ENCODE measurements around the gene PHF14. TPM values are rescaled to one million over a fixed set of nuclear protein-coding genes. Genes with fewer than 3 reads are reported as not detected.
A peak's percentile ranks its signal among the peaks of the same experiment; 100 is the strongest.

PHF14 gene
- polyA plus RNA-seq, 3 donors = 4.8 to 7.4 (median 5.4) TPM

DNA sequence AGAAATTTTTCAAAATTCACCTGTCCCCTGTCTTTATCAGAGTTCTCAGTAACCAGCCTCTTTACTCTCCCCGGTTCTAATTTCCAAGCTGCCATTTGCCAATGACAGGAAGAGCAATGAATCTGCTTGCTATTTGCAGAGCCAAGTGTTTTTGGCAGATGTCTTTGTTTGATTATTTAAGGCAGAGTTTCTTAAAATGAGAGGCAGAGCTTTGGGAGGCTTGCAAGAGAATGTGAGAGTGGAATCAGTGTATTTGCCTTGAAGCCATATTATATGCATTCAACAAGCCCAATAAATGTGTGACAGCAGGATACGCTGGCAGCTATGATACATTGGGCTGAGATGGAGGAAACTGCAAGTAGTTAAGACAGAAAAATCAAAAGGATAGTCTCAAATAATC, 196.5 kb downstream of the PHF14 start:
- H3K79me2 ChIP-seq (ENCODE audit: insufficient read depth, low read length) = no peaks in the 10 kb centered on the region
- H3K4me3 ChIP-seq (replicated peaks in 1 of 3; ENCODE audit: low read depth in 2 of 3, low read length in 3 of 3) = no peak overlapping the region
- H3K9me3 ChIP-seq (replicated peaks in 1 of 2; ENCODE audit: control insufficient read depth in 1 of 2, insufficient read depth in 1 of 2, low read length in 2 of 2) = no peaks in the 10 kb centered on the region
- WGBS (ENCODE audit: insufficient coverage) = no CpG with 5 or more reads among the region's 2 CpGs
- peaks cover 4 to 8% of the 10 kb centered on the region in 2 donors for H3K4me1 ChIP-seq (ENCODE audit: control insufficient read depth in 1 of 2, insufficient read depth in 2 of 2, low read length in 2 of 2)
- H3K36me3 Mint-ChIP-seq = no peaks in the 10 kb centered on the region
- no peaks in the 10 kb centered on the region for H4K20me1 ChIP-seq (ENCODE audit: insufficient read depth, low read length)
- TF ChIP-seq, protein P1, sequence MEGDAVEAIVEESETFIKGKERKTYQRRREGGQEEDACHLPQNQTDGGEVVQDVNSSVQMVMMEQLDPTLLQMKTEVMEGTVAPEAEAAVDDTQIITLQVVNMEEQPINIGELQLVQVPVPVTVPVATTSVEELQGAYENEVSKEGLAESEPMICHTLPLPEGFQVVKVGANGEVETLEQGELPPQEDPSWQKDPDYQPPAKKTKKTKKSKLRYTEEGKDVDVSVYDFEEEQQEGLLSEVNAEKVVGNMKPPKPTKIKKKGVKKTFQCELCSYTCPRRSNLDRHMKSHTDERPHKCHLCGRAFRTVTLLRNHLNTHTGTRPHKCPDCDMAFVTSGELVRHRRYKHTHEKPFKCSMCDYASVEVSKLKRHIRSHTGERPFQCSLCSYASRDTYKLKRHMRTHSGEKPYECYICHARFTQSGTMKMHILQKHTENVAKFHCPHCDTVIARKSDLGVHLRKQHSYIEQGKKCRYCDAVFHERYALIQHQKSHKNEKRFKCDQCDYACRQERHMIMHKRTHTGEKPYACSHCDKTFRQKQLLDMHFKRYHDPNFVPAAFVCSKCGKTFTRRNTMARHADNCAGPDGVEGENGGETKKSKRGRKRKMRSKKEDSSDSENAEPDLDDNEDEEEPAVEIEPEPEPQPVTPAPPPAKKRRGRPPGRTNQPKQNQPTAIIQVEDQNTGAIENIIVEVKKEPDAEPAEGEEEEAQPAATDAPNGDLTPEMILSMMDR (IDR thresholded peaks at IDR 0.05) = no peak
- peak overlapping the region in 2 of 7 donors; percentile 9 to 25 for H3K27ac Mint-ChIP-seq
- DNase-seq = no peak
- H3K27me3 Mint-ChIP-seq (ENCODE audit: low read depth in 3 of 3) = peaks cover 0 to 2% (median 0%) of the 10 kb centered on the region in 3 donors
- H3K9me3 Mint-ChIP-seq = peaks cover 0 to 1% (median 0%) of the 10 kb centered on the region in 7 donors
- intact Hi-C loops (cut with micrococcal nuclease) = no loop called here
- no peaks in the 10 kb centered on the region for H3K27me3 ChIP-seq (ENCODE audit: control insufficient read depth in 2 of 2, insufficient read depth in 2 of 2, low read length in 2 of 2)
- H3K4me3 Mint-ChIP-seq = no peak overlapping the region
- H3K27ac ChIP-seq (ENCODE audit: low read depth in 1 of 2, low read length in 2 of 2) = peak overlapping the region in 1 of 2 donors; percentile 30
- H2AFZ ChIP-seq (ENCODE audit: insufficient read depth, low read depth, low read length, poor library complexity, severe bottlenecking) = no peak overlapping the region
- H3K9ac ChIP-seq (ENCODE audit: insufficient read depth, low read length, poor library complexity, severe bottlenecking) = no peak overlapping the region
- H3K4me2 ChIP-seq (replicated peaks; ENCODE audit: extremely low read depth, low read length, poor library complexity, severe bottlenecking) = no peak overlapping the region
- H3K4me1 Mint-ChIP-seq = peaks cover 13% of the 10 kb centered on the region
- no peaks in the 10 kb centered on the region for H3K36me3 ChIP-seq (replicated peaks in 1 of 2; ENCODE audit: control insufficient read depth in 1 of 2, insufficient read depth in 2 of 2, low read length in 2 of 2)

DNA sequence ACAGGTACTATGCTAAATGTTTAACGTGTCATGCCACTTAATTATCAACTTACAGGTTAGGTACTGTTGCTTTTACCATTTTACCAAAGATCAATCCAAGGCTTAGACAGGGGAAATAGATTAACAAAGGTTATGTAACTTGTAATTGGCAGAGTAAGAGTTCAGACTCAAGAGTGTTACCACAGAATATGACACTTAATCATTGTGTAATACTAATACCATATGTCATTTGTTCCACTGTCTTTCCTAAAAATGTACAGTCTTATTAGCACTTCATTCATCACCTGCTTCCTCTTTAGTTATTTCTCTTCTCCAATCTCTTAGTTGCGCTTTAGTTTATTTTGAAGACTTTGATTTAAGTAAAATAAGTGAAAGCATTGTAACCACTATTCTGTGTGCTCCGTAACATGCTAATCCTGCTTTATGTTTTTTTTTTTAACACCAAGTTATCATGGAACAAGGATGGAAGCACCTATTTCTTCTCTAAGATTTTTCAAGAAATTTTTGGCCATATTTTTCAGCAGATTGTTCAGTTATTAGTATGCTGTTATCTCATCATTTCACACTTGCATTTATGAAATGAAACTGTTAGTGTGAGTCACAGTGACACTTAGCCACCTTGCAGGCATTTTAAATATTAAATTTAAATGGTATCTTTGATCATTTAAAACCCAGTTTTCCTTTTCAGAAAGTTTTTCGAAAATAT, 197.3 kb downstream of the PHF14 start:
- Mint-ChIP-seq H3K9me3 (peaks cover 0 to 1% (median 0%) of the 10 kb centered on the region in 7 donors), H3K4me3 (no peak overlapping the region), H3K27me3 (ENCODE audit: low read depth in 3 of 3) (peaks cover 0 to 2% (median 0%) of the 10 kb centered on the region in 3 donors), H3K4me1 (peaks cover 15% of the 10 kb centered on the region), H3K36me3 (no peaks in the 10 kb centered on the region), H3K27ac (peak overlapping the region in 4 of 7 donors; percentile 18 to 58 (median 36))
- no CpG with 5 or more reads among the region's 4 CpGs for WGBS (ENCODE audit: insufficient coverage)
- intact Hi-C loops (cut with micrococcal nuclease) = no loop called here
- H3K36me3 ChIP-seq (replicated peaks in 1 of 2; ENCODE audit: control insufficient read depth in 1 of 2, insufficient read depth in 2 of 2, low read length in 2 of 2) = no peaks in the 10 kb centered on the region
- H4K20me1 ChIP-seq (ENCODE audit: insufficient read depth, low read length) = no peaks in the 10 kb centered on the region
- peaks cover 4 to 8% of the 10 kb centered on the region in 2 donors for H3K4me1 ChIP-seq (ENCODE audit: control insufficient read depth in 1 of 2, insufficient read depth in 2 of 2, low read length in 2 of 2)
- peak overlapping the region in 1 of 2 donors; percentile 30 for H3K27ac ChIP-seq (ENCODE audit: low read depth in 1 of 2, low read length in 2 of 2)
- H3K79me2 ChIP-seq (ENCODE audit: insufficient read depth, low read length) = no peaks in the 10 kb centered on the region
- H3K9me3 ChIP-seq (replicated peaks in 1 of 2; ENCODE audit: control insufficient read depth in 1 of 2, insufficient read depth in 1 of 2, low read length in 2 of 2) = no peaks in the 10 kb centered on the region
- TF ChIP-seq, protein P1 (IDR thresholded peaks at IDR 0.05) = no peak
- no peak overlapping the region for H3K4me2 ChIP-seq (replicated peaks; ENCODE audit: extremely low read depth, low read length, poor library complexity, severe bottlenecking)
- H3K9ac ChIP-seq (ENCODE audit: insufficient read depth, low read length, poor library complexity, severe bottlenecking) = no peak overlapping the region
- DNase-seq = peak in 2 of 3 donors; percentile 18 to 41
- no peak overlapping the region for H2AFZ ChIP-seq (ENCODE audit: insufficient read depth, low read depth, low read length, poor library complexity, severe bottlenecking)
- H3K27me3 ChIP-seq (ENCODE audit: control insufficient read depth in 2 of 2, insufficient read depth in 2 of 2, low read length in 2 of 2) = no peaks in the 10 kb centered on the region
- H3K4me3 ChIP-seq (replicated peaks in 1 of 3; ENCODE audit: low read depth in 2 of 3, low read length in 3 of 3) = no peak overlapping the region

All from CD14-positive monocyte (primary cell).